ENCODE results near the gene SORL1.

Gene SORL1

DNA sequence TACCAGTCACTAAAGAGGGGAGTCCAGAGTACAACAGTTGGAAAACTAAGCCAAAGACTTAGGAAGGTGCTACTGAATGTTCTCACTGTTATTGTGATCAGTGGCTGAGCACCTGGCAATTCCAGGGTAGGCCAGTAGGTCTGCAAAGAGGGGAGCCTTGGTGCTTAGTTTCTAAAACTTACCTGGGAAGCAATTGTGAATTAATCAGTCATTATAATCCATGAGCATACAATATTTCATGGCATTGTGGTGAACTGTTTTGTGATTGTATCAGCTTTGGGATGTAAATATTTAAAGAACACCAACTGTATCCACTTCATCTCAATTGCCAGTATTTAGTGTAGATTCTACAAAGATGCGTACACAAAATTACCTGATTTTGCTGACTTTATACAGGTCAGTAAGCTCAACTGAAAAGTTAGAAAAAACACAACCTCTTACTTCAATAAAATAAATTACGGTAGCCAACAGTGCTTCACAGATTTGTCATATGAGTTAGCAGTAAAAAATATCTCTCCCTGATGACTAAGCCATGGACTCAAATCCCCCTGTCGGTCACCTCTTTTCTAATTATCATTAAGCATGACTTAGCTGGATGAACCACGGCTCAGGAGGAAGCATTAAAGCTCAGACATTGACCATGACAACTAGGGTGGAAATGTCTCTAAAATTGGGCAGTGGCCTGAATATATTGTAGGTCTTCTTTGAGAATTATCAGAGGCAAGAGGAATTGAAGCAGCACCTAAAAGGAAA is 30.8 kb upstream of the SORL1 start:
- TF ChIP-seq, protein P1, sequence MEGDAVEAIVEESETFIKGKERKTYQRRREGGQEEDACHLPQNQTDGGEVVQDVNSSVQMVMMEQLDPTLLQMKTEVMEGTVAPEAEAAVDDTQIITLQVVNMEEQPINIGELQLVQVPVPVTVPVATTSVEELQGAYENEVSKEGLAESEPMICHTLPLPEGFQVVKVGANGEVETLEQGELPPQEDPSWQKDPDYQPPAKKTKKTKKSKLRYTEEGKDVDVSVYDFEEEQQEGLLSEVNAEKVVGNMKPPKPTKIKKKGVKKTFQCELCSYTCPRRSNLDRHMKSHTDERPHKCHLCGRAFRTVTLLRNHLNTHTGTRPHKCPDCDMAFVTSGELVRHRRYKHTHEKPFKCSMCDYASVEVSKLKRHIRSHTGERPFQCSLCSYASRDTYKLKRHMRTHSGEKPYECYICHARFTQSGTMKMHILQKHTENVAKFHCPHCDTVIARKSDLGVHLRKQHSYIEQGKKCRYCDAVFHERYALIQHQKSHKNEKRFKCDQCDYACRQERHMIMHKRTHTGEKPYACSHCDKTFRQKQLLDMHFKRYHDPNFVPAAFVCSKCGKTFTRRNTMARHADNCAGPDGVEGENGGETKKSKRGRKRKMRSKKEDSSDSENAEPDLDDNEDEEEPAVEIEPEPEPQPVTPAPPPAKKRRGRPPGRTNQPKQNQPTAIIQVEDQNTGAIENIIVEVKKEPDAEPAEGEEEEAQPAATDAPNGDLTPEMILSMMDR (IDR thresholded peaks at IDR 0.05; ENCODE audit: extremely low read depth, missing control alignments): no peak
- no peak for DNase-seq (ENCODE audit: low spot score)

DNA sequence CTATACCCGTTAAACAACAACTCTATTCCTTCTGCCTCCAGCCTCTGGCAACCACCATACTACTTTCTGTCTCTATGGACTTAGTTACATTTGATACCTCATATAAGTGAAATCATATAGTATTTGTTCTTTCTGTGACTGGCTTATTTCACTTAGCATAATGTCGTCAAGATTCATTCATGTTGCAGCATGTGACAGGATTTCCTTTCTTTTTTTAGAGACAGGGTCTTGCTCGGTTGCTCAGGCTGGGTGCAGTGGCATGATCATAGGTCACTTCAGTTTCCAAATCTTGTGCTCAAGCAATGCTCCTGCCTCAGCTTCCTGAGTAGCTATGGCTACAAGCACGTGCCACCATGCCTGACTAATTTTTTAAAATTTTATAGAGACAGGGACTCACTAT is 29.4 kb upstream of the SORL1 start:
- TF ChIP-seq, protein P1 (IDR thresholded peaks at IDR 0.05; ENCODE audit: extremely low read depth, missing control alignments): no peak
- DNase-seq (ENCODE audit: low spot score): no peak

DNA sequence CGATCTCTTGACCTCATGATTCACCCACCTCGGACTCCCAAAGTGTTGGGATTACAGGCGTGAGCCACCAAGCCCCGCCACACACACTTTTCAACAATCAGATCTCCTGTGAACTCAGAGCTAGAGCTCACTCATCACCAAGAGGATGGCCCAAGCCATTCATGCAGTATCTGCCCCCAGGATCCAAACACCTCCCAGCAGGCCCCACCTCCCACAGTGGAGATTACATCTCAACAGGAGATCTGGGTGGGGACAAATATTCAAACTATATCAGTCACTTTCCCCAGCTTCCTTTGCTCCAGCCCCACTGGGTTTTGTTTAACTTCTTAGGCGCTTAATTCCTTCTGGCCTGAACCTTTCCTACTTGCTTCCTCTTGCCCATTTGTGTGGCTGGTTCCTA is 26.3 kb upstream of the SORL1 start:
- DNase-seq (ENCODE audit: low spot score): no peak
- TF ChIP-seq, protein P1 (IDR thresholded peaks at IDR 0.05; ENCODE audit: extremely low read depth, missing control alignments): no peak

DNA sequence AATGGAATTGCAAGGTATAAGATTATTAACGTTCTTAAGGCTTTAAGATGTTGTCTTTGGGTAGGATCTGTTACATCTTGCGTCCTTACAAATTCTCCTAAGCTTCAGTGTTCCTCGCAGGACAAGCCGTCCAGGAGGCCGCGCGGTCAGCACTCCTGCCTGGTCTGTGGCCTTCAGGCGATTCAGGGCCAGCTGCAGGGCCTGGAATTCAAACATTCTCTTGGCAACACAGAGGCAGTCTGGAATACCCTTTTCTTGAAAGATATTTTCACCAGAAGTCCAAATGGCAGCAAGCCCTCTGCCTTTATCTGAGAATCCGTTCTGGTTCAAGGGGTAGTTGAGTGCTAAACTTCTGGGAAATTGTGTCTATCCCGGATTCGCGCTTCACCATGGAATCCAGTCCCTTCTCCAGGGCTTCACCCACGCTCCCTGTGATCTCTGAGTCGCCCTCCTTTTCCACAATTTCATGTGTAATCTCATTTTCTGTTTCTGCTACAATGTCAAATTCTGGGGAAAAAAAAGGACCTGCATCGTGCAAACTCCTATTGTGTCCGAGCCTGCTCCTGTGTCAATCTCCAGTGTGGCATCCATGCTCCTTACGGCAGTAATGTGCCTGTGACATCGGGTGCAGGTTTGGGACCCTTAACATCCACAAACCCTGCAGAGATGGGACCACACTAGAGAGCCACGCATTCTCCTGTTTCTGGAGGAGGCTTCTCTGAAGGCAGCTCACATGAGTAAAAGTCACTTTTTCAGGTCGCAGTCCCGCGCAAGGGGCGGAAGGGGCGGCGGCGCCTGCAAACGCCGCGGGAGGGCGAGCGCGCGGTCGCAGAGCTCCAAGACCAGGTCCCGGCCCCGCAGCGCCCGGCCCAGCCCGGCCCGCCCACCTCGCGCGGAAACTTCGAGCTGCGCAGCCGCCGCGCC is 25.4 kb upstream of the SORL1 start:
- DNase-seq (ENCODE audit: low spot score): peak; percentile 69
- TF ChIP-seq, protein P1 (IDR thresholded peaks at IDR 0.05; ENCODE audit: extremely low read depth, missing control alignments): peak; percentile 16

DNA sequence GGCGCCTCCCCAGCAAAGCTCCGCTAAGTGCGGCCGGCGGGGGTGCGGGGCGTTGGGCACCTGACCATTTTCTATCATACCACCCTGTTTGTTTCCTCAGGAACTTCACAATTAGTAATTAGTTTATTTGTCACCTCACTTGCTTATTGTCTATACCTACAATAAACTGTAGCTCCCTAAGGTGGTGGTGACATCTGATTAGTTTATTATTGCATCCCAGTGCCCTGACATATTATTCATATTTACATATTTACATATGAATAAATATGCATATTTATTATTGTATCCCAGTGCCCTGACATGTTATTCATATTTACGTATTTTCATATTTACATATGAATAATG is 24.7 kb upstream of the SORL1 start:
- DNase-seq (ENCODE audit: low spot score): no peak
- TF ChIP-seq, protein P1 (IDR thresholded peaks at IDR 0.05; ENCODE audit: extremely low read depth, missing control alignments): no peak

DNA sequence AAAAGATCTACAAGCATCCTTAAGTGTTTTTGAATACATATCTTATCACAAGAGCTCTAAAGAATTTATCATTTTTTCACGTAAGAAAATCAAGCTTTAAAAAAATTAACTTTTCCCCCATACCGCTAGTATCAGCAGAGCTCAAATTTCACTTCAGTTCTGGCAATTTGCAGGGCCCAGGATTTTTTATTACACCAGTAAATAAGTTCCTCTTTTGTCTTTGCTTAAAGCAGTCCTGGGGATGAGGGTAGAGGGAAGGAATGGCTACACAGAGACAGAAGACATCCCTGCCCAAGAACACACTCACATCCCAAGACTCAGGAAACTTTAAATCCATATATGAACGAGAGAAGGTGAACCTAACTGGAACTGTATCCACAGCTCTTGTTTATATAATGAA is 22.6 kb upstream of the SORL1 start:
- TF ChIP-seq, protein P1 (IDR thresholded peaks at IDR 0.05; ENCODE audit: extremely low read depth, missing control alignments): no peak
- DNase-seq (ENCODE audit: low spot score): no peak

Measured in GM20000 (cell line).